PC-9 (cell line): ENCODE measurements around the gene TMEM51.

Experiments
- CTCF ChIP-seq: fragments of 200-600 bp; sonication (generic); conservative IDR thresholded peaks from 2 replicates; pipeline ENCODE4 v1.6.1; 2017; ENCODE audit warnings: mixed run types, antibody characterized with exemption, mild to moderate bottlenecking, moderate library complexity
- EZH2 ChIP-seq: fragments of 200-600 bp; sonication (generic); IDR thresholded peaks from 2 replicates; pipeline ENCODE4 v1.8.0; 2017; ENCODE audit warnings: antibody characterized with exemption, low read depth

- TF ChIP-seq CTCF, result no peak
- no peak for TF ChIP-seq EZH2
Measured at GRCh38 chr1:15207829-15208429, 54.4 kb downstream of the TMEM51 start.
